Measurements from ENCODE around the gene ATRN. TPM values are rescaled to one million over a fixed set of nuclear protein-coding genes. Genes with fewer than 3 reads are reported as not detected.

Gene ATRN
- total RNA-seq, 1 experiment from 2014 or later = 41.4 TPM

- no peaks in the 10 kb centered on the region for H3K9me3 Mint-ChIP-seq (ENCODE audit: unreplicated experiment)
- no peak overlapping the region for H3K27ac Mint-ChIP-seq (ENCODE audit: unreplicated experiment)
- Histone ChIP-seq H3K4me1 (no peaks in the 10 kb centered on the region), H3K9me3 (no peaks in the 10 kb centered on the region), H3K36me3 (ENCODE audit: control insufficient read depth, insufficient read depth, low read length) (no peaks in the 10 kb centered on the region; the same call in 1 of the 2 replicates), H3K4me3 (ENCODE audit: low read depth, low read length) (no peak overlapping the region), H3K27me3 (replicated peaks; ENCODE audit: control insufficient read depth, insufficient read depth, low read length) (no peaks in the 10 kb centered on the region)
- no TSS peak for BruUV-seq (replicated peaks)
- TF ChIP-seq, protein P1, sequence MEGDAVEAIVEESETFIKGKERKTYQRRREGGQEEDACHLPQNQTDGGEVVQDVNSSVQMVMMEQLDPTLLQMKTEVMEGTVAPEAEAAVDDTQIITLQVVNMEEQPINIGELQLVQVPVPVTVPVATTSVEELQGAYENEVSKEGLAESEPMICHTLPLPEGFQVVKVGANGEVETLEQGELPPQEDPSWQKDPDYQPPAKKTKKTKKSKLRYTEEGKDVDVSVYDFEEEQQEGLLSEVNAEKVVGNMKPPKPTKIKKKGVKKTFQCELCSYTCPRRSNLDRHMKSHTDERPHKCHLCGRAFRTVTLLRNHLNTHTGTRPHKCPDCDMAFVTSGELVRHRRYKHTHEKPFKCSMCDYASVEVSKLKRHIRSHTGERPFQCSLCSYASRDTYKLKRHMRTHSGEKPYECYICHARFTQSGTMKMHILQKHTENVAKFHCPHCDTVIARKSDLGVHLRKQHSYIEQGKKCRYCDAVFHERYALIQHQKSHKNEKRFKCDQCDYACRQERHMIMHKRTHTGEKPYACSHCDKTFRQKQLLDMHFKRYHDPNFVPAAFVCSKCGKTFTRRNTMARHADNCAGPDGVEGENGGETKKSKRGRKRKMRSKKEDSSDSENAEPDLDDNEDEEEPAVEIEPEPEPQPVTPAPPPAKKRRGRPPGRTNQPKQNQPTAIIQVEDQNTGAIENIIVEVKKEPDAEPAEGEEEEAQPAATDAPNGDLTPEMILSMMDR (IDR thresholded peaks at IDR 0.05; ENCODE audit: insufficient read depth in 1 of 2, low read depth in 1 of 2, low read length in 1 of 2, severe bottlenecking in 1 of 2, unreplicated experiment in 1 of 2) = no peak
- no peak overlapping the region for H3K4me3 Mint-ChIP-seq (ENCODE audit: unreplicated experiment)
- intact Hi-C loops (cut with micrococcal nuclease; ENCODE audit: unreplicated experiment) = no loop called here
- DNase-seq = no peak
- peaks cover 12% of the 10 kb centered on the region for H3K36me3 Mint-ChIP-seq (ENCODE audit: insufficient read depth, unreplicated experiment)
- no peaks in the 10 kb centered on the region for H3K27me3 Mint-ChIP-seq (ENCODE audit: insufficient read depth, unreplicated experiment)
- H3K4me1 Mint-ChIP-seq (ENCODE audit: low read depth, unreplicated experiment) = no peaks in the 10 kb centered on the region
- ChIA-PET CTCF (no interaction called here), POLR2A (no interaction called here)
These were observed 175.2 kb downstream of the ATRN start for GRCh38 chr20:3646067-3646440.

GRCh38 chr20:3646651-3647050, 175.8 kb downstream of the ATRN start:
- Histone ChIP-seq H3K4me3 (ENCODE audit: low read depth, low read length) (no peak overlapping the region), H3K9me3 (no peaks in the 10 kb centered on the region), H3K27me3 (replicated peaks; ENCODE audit: control insufficient read depth, insufficient read depth, low read length) (no peaks in the 10 kb centered on the region), H3K4me1 (no peaks in the 10 kb centered on the region), H3K36me3 (ENCODE audit: control insufficient read depth, insufficient read depth, low read length) (no peaks in the 10 kb centered on the region; the same call in 1 of the 2 replicates)
- BruUV-seq (replicated peaks) = no TSS peak
- TF ChIP-seq, protein P1 (IDR thresholded peaks at IDR 0.05; ENCODE audit: insufficient read depth in 1 of 2, low read depth in 1 of 2, low read length in 1 of 2, severe bottlenecking in 1 of 2, unreplicated experiment in 1 of 2) = no peak
- Mint-ChIP-seq H3K27ac (ENCODE audit: unreplicated experiment) (no peak overlapping the region), H3K36me3 (ENCODE audit: insufficient read depth, unreplicated experiment) (peaks cover 12% of the 10 kb centered on the region), H3K4me3 (ENCODE audit: unreplicated experiment) (no peak overlapping the region), H3K9me3 (ENCODE audit: unreplicated experiment) (no peaks in the 10 kb centered on the region), H3K4me1 (ENCODE audit: low read depth, unreplicated experiment) (no peaks in the 10 kb centered on the region), H3K27me3 (ENCODE audit: insufficient read depth, unreplicated experiment) (no peaks in the 10 kb centered on the region)
- intact Hi-C loops (cut with micrococcal nuclease; ENCODE audit: unreplicated experiment) = no loop called here
- POLR2A ChIA-PET = no interaction called here
- CTCF ChIA-PET = no interaction called here
- no peak for DNase-seq

- BruUV-seq (replicated peaks) = TSS peak; percentile 19
- POLR2A ChIA-PET = no interaction called here
- Histone ChIP-seq H3K9me3 (no peaks in the 10 kb centered on the region), H3K4me1 (no peaks in the 10 kb centered on the region), H3K4me3 (ENCODE audit: low read depth, low read length) (no peak overlapping the region), H3K27me3 (replicated peaks; ENCODE audit: control insufficient read depth, insufficient read depth, low read length) (no peaks in the 10 kb centered on the region), H3K36me3 (ENCODE audit: control insufficient read depth, insufficient read depth, low read length) (no peaks in the 10 kb centered on the region; the same call in 1 of the 2 replicates)
- H3K36me3 Mint-ChIP-seq (ENCODE audit: insufficient read depth, unreplicated experiment) = peaks cover 8% of the 10 kb centered on the region
- no peaks in the 10 kb centered on the region for H3K27me3 Mint-ChIP-seq (ENCODE audit: insufficient read depth, unreplicated experiment)
- no peak overlapping the region for H3K4me3 Mint-ChIP-seq (ENCODE audit: unreplicated experiment)
- H3K9me3 Mint-ChIP-seq (ENCODE audit: unreplicated experiment) = no peaks in the 10 kb centered on the region
- intact Hi-C loops (cut with micrococcal nuclease; ENCODE audit: unreplicated experiment) = no loop called here
- DNase-seq = no peak
- CTCF ChIA-PET = no interaction called here
- TF ChIP-seq, protein P1 (IDR thresholded peaks at IDR 0.05; ENCODE audit: insufficient read depth in 1 of 2, low read depth in 1 of 2, low read length in 1 of 2, severe bottlenecking in 1 of 2, unreplicated experiment in 1 of 2) = no peak
- H3K27ac Mint-ChIP-seq (ENCODE audit: unreplicated experiment) = no peak overlapping the region
- no peaks in the 10 kb centered on the region for H3K4me1 Mint-ChIP-seq (ENCODE audit: low read depth, unreplicated experiment)
These were observed 176.7 kb downstream of the ATRN start for GRCh38 chr20:3647473-3647872.

Measured in Caco-2 (cell line).